Upper lobe of left lung (tissue), 4 donors: Measurements from ENCODE around the gene CACNB2.

Experiments
- EP300 ChIP-seq, 4 donors: sonication (generic); formaldehyde crosslinking; IDR thresholded peaks; one replicate each; pipeline ENCODE4 v1.5.1; 2017; ENCODE audit warnings: antibody characterized with exemption in 4 of 4, control low read depth in 2 of 4
- POLR2A ChIP-seq, 4 donors: fragments of 450-650 bp; IDR thresholded peaks; one replicate each; pipeline ENCODE4 v1.5.1; 2016 to 2017; ENCODE audit warnings: antibody characterized with exemption in 4 of 4, mild to moderate bottlenecking in 2 of 4
- POLR2AphosphoS5 ChIP-seq, 2 donors: sonication (generic); formaldehyde crosslinking; IDR thresholded peaks; one replicate each; pipeline ENCODE4 v1.5.1; 2017; ENCODE audit warnings: antibody characterized with exemption in 2 of 2
- TF ChIP-seq, protein P1 (sequence below), 6 experiments: fragments of 450-650 bp in 4 of 6; fragments of 200-600 bp in 2 of 6; sonication (generic) in 2 of 6; IDR thresholded peaks; one replicate each; pipeline ENCODE4 v1.5.1; 2016 to 2019; ENCODE audit warnings: antibody characterized with exemption in 6 of 6

- TF ChIP-seq, protein P1, sequence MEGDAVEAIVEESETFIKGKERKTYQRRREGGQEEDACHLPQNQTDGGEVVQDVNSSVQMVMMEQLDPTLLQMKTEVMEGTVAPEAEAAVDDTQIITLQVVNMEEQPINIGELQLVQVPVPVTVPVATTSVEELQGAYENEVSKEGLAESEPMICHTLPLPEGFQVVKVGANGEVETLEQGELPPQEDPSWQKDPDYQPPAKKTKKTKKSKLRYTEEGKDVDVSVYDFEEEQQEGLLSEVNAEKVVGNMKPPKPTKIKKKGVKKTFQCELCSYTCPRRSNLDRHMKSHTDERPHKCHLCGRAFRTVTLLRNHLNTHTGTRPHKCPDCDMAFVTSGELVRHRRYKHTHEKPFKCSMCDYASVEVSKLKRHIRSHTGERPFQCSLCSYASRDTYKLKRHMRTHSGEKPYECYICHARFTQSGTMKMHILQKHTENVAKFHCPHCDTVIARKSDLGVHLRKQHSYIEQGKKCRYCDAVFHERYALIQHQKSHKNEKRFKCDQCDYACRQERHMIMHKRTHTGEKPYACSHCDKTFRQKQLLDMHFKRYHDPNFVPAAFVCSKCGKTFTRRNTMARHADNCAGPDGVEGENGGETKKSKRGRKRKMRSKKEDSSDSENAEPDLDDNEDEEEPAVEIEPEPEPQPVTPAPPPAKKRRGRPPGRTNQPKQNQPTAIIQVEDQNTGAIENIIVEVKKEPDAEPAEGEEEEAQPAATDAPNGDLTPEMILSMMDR (IDR thresholded peaks at IDR 0.05): no peak
- TF ChIP-seq POLR2A (IDR thresholded peaks at IDR 0.05): no peak
- TF ChIP-seq POLR2AphosphoS5 (IDR thresholded peaks at IDR 0.05): no peak
- no peak for TF ChIP-seq EP300 (IDR thresholded peaks at IDR 0.05)
Observed at GRCh38 chr10:18377898-18378297, 237.7 kb downstream of the CACNB2 start.
